GM13977 (cell line): ENCODE results near the gene PTPRR.

Experiments used
- DNase-seq: peaks from one replicate; pipeline ENCODE4 v3.0.0; 2012; ENCODE audit warnings: low spot score
- in situ Hi-C: fragments of 300-500 bp; cut with MboI; formaldehyde crosslinking; loops from one replicate; pipeline ENCODE4 v1.12.0; 2022; ENCODE audit warnings: low sequenced_read_pairs, low pct_unique_long_range_greater_than_20kb, mixed read lengths, inconsistent platforms; ENCODE audit not compliant: unreplicated experiment
- TF ChIP-seq, protein P1 (sequence below): IDR thresholded peaks from 2 replicates; pipeline ENCODE4 v1.5.1; 2012; ENCODE audit warnings: mild to moderate bottlenecking, control low read depth; ENCODE audit not compliant: insufficient read depth; ENCODE audit errors: extremely low read depth, missing control alignments

The PTPRR gene

DNA sequence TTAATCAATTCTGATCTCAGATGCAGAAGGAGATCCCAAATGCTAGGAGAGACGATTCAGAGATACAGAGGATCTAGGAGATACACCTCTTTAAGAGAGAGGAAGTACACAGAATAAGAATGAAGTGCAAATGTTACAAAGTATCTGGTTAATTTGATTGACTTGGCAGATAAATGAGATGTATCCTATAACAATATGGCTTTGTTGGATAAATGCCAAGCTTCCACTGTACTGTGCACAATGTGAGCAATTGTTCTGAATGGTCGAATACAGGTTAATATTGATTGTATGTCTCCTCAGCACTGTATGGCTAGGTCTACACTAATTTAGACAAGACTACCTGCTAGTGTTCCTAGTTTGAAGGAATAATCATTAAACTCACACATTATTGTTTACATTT is 163.7 kb downstream of the PTPRR start:
- in situ Hi-C loops, result no loop called here
- DNase-seq, result no peak
- TF ChIP-seq, protein P1, sequence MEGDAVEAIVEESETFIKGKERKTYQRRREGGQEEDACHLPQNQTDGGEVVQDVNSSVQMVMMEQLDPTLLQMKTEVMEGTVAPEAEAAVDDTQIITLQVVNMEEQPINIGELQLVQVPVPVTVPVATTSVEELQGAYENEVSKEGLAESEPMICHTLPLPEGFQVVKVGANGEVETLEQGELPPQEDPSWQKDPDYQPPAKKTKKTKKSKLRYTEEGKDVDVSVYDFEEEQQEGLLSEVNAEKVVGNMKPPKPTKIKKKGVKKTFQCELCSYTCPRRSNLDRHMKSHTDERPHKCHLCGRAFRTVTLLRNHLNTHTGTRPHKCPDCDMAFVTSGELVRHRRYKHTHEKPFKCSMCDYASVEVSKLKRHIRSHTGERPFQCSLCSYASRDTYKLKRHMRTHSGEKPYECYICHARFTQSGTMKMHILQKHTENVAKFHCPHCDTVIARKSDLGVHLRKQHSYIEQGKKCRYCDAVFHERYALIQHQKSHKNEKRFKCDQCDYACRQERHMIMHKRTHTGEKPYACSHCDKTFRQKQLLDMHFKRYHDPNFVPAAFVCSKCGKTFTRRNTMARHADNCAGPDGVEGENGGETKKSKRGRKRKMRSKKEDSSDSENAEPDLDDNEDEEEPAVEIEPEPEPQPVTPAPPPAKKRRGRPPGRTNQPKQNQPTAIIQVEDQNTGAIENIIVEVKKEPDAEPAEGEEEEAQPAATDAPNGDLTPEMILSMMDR, result no peak

GRCh38 chr12:70756118-70756517 is 164.4 kb downstream of the PTPRR start:
- no peak for DNase-seq
- TF ChIP-seq, protein P1, result no peak
- in situ Hi-C loops, result no loop called here

DNA sequence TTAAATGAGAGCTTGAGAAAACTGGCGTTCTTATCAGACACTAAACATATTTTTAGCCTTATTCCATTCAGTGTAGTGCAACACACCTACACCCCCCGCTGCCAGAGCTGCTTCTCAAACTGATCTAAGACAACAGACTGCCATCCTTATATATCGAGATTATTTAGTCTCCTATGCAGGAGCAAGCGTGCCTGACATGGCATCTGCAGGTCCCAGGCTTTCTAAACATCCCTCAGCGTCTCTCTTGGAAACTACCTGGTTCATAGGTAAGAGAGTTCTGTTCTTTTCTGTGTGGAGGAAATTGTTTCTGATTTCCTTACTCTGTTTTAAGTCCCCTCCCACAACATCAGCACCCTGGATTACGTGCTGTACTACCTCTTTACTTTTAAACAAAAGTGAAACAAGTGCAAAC is 166.2 kb downstream of the PTPRR start:
- TF ChIP-seq, protein P1, result no peak
- DNase-seq, result no peak
- in situ Hi-C loops, result no loop called here

- no peak for DNase-seq
- in situ Hi-C loops, result no loop called here
- TF ChIP-seq, protein P1, result no peak
Observed at GRCh38 chr12:70752327-70752726, 168.2 kb downstream of the PTPRR start.

DNA sequence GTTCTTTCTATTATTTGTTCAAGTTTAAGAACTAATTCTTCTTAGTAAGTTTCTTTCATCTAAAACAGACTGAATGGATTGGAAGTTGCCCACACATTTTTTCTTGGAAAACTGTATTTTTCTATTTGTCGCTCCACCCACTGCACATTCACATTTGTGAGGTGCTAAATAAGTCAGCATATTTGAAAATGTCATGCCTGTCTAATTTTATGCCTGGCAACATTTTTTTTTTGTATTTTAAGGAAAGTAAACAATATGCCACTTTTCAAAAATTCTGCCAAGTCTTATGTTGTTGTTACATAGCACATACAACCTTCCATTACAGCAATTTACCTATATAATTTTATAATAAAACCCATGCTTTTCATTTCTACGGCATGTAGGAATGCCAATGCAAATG is 170.6 kb downstream of the PTPRR start:
- TF ChIP-seq, protein P1, result no peak
- in situ Hi-C loops, result no loop called here
- no peak for DNase-seq

DNA sequence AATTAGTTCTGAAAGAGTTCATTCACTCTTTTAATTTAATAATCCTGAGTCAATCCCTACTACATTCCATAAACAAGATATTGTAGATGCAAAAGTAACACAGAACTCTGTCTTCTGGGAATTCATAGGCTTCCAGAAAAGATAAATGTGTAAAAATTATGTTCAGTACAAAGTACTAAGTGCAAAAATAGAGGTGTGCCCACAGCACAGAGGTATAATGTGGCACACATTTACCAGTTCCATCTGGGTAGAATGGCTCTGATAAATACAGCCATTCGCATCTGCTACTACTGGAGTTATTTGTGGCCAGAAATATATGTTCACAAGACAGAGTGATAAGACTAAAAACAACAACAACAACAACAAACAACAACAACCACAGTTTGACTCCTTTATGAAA is 171.7 kb downstream of the PTPRR start:
- TF ChIP-seq, protein P1, result no peak
- in situ Hi-C loops, result no loop called here
- no peak for DNase-seq
